Measurements from ENCODE around the gene SHROOM2.
"Not testable (repeated sequence)": the region's sequence is repeated elsewhere in the genome, so short reads cannot be mapped to it uniquely, and the experiment has no call there.

The SHROOM2 gene

GRCh38 chrX:9785944-9786797, at the start of gene SHROOM2:
Gene SHROOM2, plus strand, starts transcription at chrX:9786429. Its CDS starts 117 bp downstream, at chrX:9786546.
- DNase-seq (ENCODE audit: low read depth), result no peak

GRCh38 chrX:9737363-9737762, 48.9 kb upstream of the SHROOM2 start:
- DNase-seq (ENCODE audit: low read depth), result no peak

- DNase-seq (ENCODE audit: low read depth), result no peak
These were observed 48.1 kb upstream of the SHROOM2 start for GRCh38 chrX:9738151-9738550.

- DNase-seq (ENCODE audit: low read depth), result no peak
These were observed 47.1 kb upstream of the SHROOM2 start for GRCh38 chrX:9739130-9739529.

GRCh38 chrX:9745417-9746115, 40.7 kb upstream of the SHROOM2 start:
- no peak for DNase-seq (ENCODE audit: low read depth)

- no peak for DNase-seq (ENCODE audit: low read depth)
These were observed 39.9 kb upstream of the SHROOM2 start for GRCh38 chrX:9746148-9746888.

GRCh38 chrX:9747644-9748043, 38.6 kb upstream of the SHROOM2 start:
- no peak for DNase-seq (ENCODE audit: low read depth)

- DNase-seq (ENCODE audit: low read depth), result no peak
These were observed 37.0 kb upstream of the SHROOM2 start for GRCh38 chrX:9749146-9749692.

GRCh38 chrX:9757366-9757765, 28.9 kb upstream of the SHROOM2 start:
- DNase-seq (ENCODE audit: low read depth), result no peak

- no peak for DNase-seq (ENCODE audit: low read depth)
These were observed 28.1 kb upstream of the SHROOM2 start for GRCh38 chrX:9758021-9758638.

GRCh38 chrX:9759337-9759736, 26.9 kb upstream of the SHROOM2 start:
- DNase-seq (ENCODE audit: low read depth), result no peak

- DNase-seq (ENCODE audit: low read depth), result no peak
These were observed 21.0 kb upstream of the SHROOM2 start for GRCh38 chrX:9765072-9765736.

GRCh38 chrX:9765737-9766097, 20.5 kb upstream of the SHROOM2 start, which contains the start of gene GPR143:
Gene GPR143, minus strand, starts transcription at chrX:9765847. Its CDS starts 30 bp downstream, at chrX:9765817.
- DNase-seq (ENCODE audit: low read depth), result no peak

GRCh38 chrX:9767375-9767774, 18.9 kb upstream of the SHROOM2 start:
- no peak for DNase-seq (ENCODE audit: low read depth)

- not testable (repeated sequence) for DNase-seq (ENCODE audit: low read depth)
These were observed 17.8 kb upstream of the SHROOM2 start for GRCh38 chrX:9768321-9768839.

- DNase-seq (ENCODE audit: low read depth), result no peak
These were observed 15.9 kb upstream of the SHROOM2 start for GRCh38 chrX:9770319-9770718.

GRCh38 chrX:9772943-9773342, 13.3 kb upstream of the SHROOM2 start:
- no peak for DNase-seq (ENCODE audit: low read depth)

GRCh38 chrX:9775930-9776329, 10.3 kb upstream of the SHROOM2 start:
- DNase-seq (ENCODE audit: low read depth), result no peak

GRCh38 chrX:9781941-9782340, 4.3 kb upstream of the SHROOM2 start:
- no peak for DNase-seq (ENCODE audit: low read depth)

- no peak for DNase-seq (ENCODE audit: low read depth)
These were observed 1.9 kb upstream of the SHROOM2 start for GRCh38 chrX:9784332-9784731.

Data from stimulated activated CD8-positive, alpha-beta memory T cell treated with anti-CD3 and anti-CD28 coated beads, Interleukin-4, amount 100 ng/mL, for 24 hours (primary cell).